HEK293 (cell line): ENCODE results near the gene STX5.

Experiments
- ATF2 ChIP-seq: fragments of 450-650 bp; formaldehyde crosslinking; IDR thresholded peaks from 2 replicates; pipeline ENCODE4 v1.5.1; 2016; ENCODE audit warnings: missing biosample characterization, missing genetic modification characterization, low read depth
- GLI4 ChIP-seq: fragments of 450-650 bp; formaldehyde crosslinking; IDR thresholded peaks from 2 replicates; pipeline ENCODE4 v1.5.1; 2016; ENCODE audit warnings: missing biosample characterization, missing genetic modification characterization
- KLF10 ChIP-seq: fragments of 450-650 bp; IDR thresholded peaks from 2 replicates; pipeline ENCODE4 v1.5.1; 2018; ENCODE audit warnings: missing biosample characterization, mild to moderate bottlenecking, missing genetic modification characterization
- KLF17 ChIP-seq: fragments of 450-650 bp; formaldehyde crosslinking; IDR thresholded peaks from 2 replicates; pipeline ENCODE4 v1.5.1; 2016; ENCODE audit warnings: missing biosample characterization, missing genetic modification characterization
- MEIS1 ChIP-seq: sonication (generic); formaldehyde crosslinking; IDR thresholded peaks from 2 replicates; pipeline ENCODE4 v1.8.1; 2022; ENCODE audit warnings: missing genetic modification reagents, mild to moderate bottlenecking, borderline replicate concordance
- MZF1 ChIP-seq: fragments of 450-650 bp; formaldehyde crosslinking; IDR thresholded peaks from 2 replicates; pipeline ENCODE4 v1.5.1; 2017; ENCODE audit warnings: missing biosample characterization, missing genetic modification characterization, borderline replicate concordance
- PRDM1 ChIP-seq: fragments of 450-650 bp; formaldehyde crosslinking; IDR thresholded peaks from 2 replicates; pipeline ENCODE4; 2016; ENCODE audit warnings: missing biosample characterization, missing genetic modification characterization
- SCRT1 ChIP-seq: fragments of 450-650 bp; formaldehyde crosslinking; IDR thresholded peaks from 2 replicates; pipeline ENCODE4 v1.5.1; 2016; ENCODE audit warnings: missing biosample characterization, missing genetic modification characterization, borderline replicate concordance
- SCRT2 ChIP-seq: fragments of 450-650 bp; formaldehyde crosslinking; IDR thresholded peaks from 2 replicates; pipeline ENCODE4 v1.5.1; 2016; ENCODE audit warnings: missing biosample characterization, missing genetic modification characterization
- SETDB1 ChIP-seq: IDR thresholded peaks from one replicate; pipeline ENCODE4 v1.6.1; 2017; ENCODE audit warnings: mild to moderate bottlenecking, low read length, moderate library complexity, mixed read lengths; ENCODE audit not compliant: insufficient read length
- SP3 ChIP-seq: fragments of 450-650 bp; formaldehyde crosslinking; IDR thresholded peaks from 2 replicates; pipeline ENCODE4 v1.5.1; 2016; ENCODE audit warnings: missing biosample characterization, missing genetic modification characterization
- TSHZ1 ChIP-seq: fragments of 450-650 bp; formaldehyde crosslinking; IDR thresholded peaks from 2 replicates; pipeline ENCODE4 v1.5.1; 2016; ENCODE audit warnings: missing biosample characterization, missing genetic modification characterization, borderline replicate concordance
- ZBTB1 ChIP-seq: fragments of 450-650 bp; formaldehyde crosslinking; IDR thresholded peaks from 2 replicates; pipeline ENCODE4 v1.5.1; 2016; ENCODE audit warnings: missing biosample characterization, missing genetic modification characterization
- ZBTB26 ChIP-seq: fragments of 450-650 bp; formaldehyde crosslinking; optimal IDR thresholded peaks from 2 replicates; pipeline ENCODE3; 2016; ENCODE audit warnings: missing biosample characterization, mild to moderate bottlenecking, missing genetic modification characterization
- ZNF10 ChIP-seq: fragments of 450-650 bp; formaldehyde crosslinking; IDR thresholded peaks from 2 replicates; pipeline ENCODE4 v1.5.1; 2017; ENCODE audit warnings: missing biosample characterization, missing genetic modification characterization
- ZNF121 ChIP-seq: fragments of 450-650 bp; formaldehyde crosslinking; IDR thresholded peaks from 2 replicates; pipeline ENCODE4 v1.5.1; 2016; ENCODE audit warnings: missing biosample characterization, missing genetic modification characterization
- ZNF138 ChIP-seq: fragments of 450-650 bp; formaldehyde crosslinking; IDR thresholded peaks from 2 replicates; pipeline ENCODE4 v1.5.1; 2016; ENCODE audit warnings: missing biosample characterization, missing genetic modification characterization, borderline replicate concordance
- ZNF175 ChIP-seq: fragments of 450-650 bp; formaldehyde crosslinking; IDR thresholded peaks from 2 replicates; pipeline ENCODE4 v1.5.1; 2016; ENCODE audit warnings: missing biosample characterization, missing genetic modification characterization
- ZNF184 ChIP-seq: fragments of 450-650 bp; IDR thresholded peaks from 2 replicates; pipeline ENCODE4 v1.5.1; 2018; ENCODE audit warnings: missing biosample characterization, mild to moderate bottlenecking, missing genetic modification characterization
- ZNF26 ChIP-seq: fragments of 450-650 bp; formaldehyde crosslinking; IDR thresholded peaks from 2 replicates; pipeline ENCODE4 v1.5.1; 2016; ENCODE audit warnings: missing biosample characterization, missing genetic modification characterization
- ZNF266 ChIP-seq: fragments of 450-650 bp; formaldehyde crosslinking; IDR thresholded peaks from 2 replicates; pipeline ENCODE4 v1.5.1; 2016; ENCODE audit warnings: missing biosample characterization, missing genetic modification characterization, low read depth
- ZNF394 ChIP-seq: fragments of 450-650 bp; formaldehyde crosslinking; IDR thresholded peaks from 2 replicates; pipeline ENCODE4 v1.5.1; 2016; ENCODE audit warnings: missing biosample characterization, missing genetic modification characterization, mild to moderate bottlenecking, moderate library complexity, borderline replicate concordance
- ZNF404 ChIP-seq: fragments of 450-650 bp; formaldehyde crosslinking; IDR thresholded peaks from 2 replicates; pipeline ENCODE4 v1.5.1; 2017; ENCODE audit warnings: missing biosample characterization, missing genetic modification characterization
- ZNF510 ChIP-seq: fragments of 450-650 bp; formaldehyde crosslinking; IDR thresholded peaks from 2 replicates; pipeline ENCODE4 v1.5.1; 2018; ENCODE audit warnings: mild to moderate bottlenecking, missing genetic modification characterization, missing biosample characterization; ENCODE audit not compliant: insufficient replicate concordance
- ZNF558 ChIP-seq: fragments of 450-650 bp; formaldehyde crosslinking; IDR thresholded peaks from 2 replicates; pipeline ENCODE4 v1.5.1; 2016; ENCODE audit warnings: missing biosample characterization, missing genetic modification characterization
- ZNF837 ChIP-seq: fragments of 450-650 bp; formaldehyde crosslinking; IDR thresholded peaks from 2 replicates; pipeline ENCODE4 v1.5.1; 2016; ENCODE audit warnings: missing biosample characterization, missing genetic modification characterization
- ZSCAN5A ChIP-seq: fragments of 450-650 bp; formaldehyde crosslinking; IDR thresholded peaks from 2 replicates; pipeline ENCODE4 v1.5.1; 2016; ENCODE audit warnings: missing biosample characterization, missing genetic modification characterization
- TF ChIP-seq, protein P1 (sequence below): fragments of 450-650 bp; formaldehyde crosslinking; IDR thresholded peaks from 2 replicates; pipeline ENCODE4 v1.5.1; 2016; ENCODE audit warnings: missing biosample characterization, missing genetic modification characterization, borderline replicate concordance

Gene STX5

DNA sequence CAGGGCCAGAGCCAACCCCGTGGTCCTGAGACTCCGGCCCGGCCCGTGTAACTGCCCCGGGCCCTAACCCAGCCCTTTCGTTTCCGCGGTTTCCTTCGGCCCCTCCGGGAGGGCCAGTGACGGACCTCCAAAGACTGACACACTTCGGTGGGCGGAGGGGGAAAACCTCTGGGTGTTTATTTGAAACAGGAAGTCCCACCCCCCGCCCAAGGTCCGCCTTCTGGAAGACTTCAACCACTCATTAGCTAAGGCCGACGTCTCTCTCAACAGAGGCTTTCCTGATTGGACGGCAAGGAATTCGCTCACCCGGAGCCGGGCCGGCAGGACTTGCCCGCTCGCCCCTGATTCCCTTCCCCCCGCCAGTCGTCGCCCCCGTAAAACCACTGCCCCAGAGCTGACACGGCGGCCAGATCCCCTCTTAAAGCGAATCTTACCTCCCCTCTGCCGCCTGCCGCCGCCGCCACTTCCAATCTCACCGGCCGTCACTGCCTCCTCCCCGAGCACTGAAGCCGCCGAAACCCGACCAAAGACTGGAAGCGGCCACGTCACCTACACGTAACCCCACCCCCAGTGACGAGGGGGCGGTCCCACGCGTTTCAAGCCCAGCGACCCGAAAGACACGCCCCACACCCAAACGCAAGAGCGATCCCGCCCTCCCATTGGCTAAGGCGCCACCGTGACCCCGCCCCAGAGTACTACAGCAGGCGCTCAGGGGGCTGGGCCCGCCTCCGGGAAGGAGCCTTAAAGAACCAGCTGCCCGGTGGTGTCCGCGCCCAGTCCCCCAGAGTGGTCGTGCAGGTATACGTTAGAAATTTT is at the start of gene STX5 (continued):
- peak; percentile 64 for TF ChIP-seq ATF2
- TF ChIP-seq ZNF184 (tag by site-specific recombination): no peak
- no peak for TF ChIP-seq ZSCAN5A (tag by site-specific recombination)
- TF ChIP-seq ZNF26: no peak
- TF ChIP-seq ZNF404 (tag by site-specific recombination): no peak
- no peak for TF ChIP-seq PRDM1 (tag by site-specific recombination)
- peak; percentile 88 for TF ChIP-seq SP3 (tag by site-specific recombination)
- no peak for TF ChIP-seq ZNF121
- no peak for TF ChIP-seq ZNF394 (tag by site-specific recombination)
- no peak for TF ChIP-seq ZNF138 (tag by site-specific recombination)
- no peak for TF ChIP-seq MEIS1 (CRISPR knock-in tag)
- no peak for TF ChIP-seq SCRT1 (tag by site-specific recombination)
- TF ChIP-seq ZNF266 (tag by site-specific recombination): no peak
- TF ChIP-seq SCRT2 (tag by site-specific recombination): 0 out of 2 replicates have a peak, but pooled peaks have one; percentile 36
- 0 out of 2 replicates have a peak, but pooled peaks have one; percentile 32 for TF ChIP-seq KLF17 (tag by site-specific recombination)
- TF ChIP-seq SETDB1: no peak
- no peak for TF ChIP-seq MZF1 (tag by site-specific recombination)
- no peak for TF ChIP-seq TSHZ1 (tag by site-specific recombination)
- no peak for TF ChIP-seq GLI4 (tag by site-specific recombination)
- TF ChIP-seq ZNF510 (tag by site-specific recombination): no peak
- no peak for TF ChIP-seq ZNF837 (tag by site-specific recombination)
- peak; percentile 78; the same call in 1 of the 2 replicates for TF ChIP-seq KLF10
- TF ChIP-seq ZNF10 (tag by site-specific recombination): no peak
- TF ChIP-seq, protein P1, sequence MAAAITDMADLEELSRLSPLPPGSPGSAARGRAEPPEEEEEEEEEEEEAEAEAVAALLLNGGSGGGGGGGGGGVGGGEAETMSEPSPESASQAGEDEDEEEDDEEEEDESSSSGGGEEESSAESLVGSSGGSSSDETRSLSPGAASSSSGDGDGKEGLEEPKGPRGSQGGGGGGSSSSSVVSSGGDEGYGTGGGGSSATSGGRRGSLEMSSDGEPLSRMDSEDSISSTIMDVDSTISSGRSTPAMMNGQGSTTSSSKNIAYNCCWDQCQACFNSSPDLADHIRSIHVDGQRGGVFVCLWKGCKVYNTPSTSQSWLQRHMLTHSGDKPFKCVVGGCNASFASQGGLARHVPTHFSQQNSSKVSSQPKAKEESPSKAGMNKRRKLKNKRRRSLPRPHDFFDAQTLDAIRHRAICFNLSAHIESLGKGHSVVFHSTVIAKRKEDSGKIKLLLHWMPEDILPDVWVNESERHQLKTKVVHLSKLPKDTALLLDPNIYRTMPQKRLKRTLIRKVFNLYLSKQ (tag by site-specific recombination): no peak
- peak; percentile 55 for TF ChIP-seq ZBTB26 (tag by site-specific recombination)
- no peak for TF ChIP-seq ZNF558 (tag by site-specific recombination)
- TF ChIP-seq ZBTB1 (tag by site-specific recombination): no peak
- TF ChIP-seq ZNF175 (tag by site-specific recombination): no peak
